Measurements from ENCODE around the gene SQSTM1.

GRCh38 chr5:179802207-179802883, 18.4 kb upstream of the SQSTM1 start:
- no peak for TF ChIP-seq SMC3 (IDR thresholded peaks at IDR 0.05)
- TF ChIP-seq CTCF (IDR thresholded peaks at IDR 0.05) = no peak
- no peak for TF ChIP-seq POLR2AphosphoS2 (conservative IDR thresholded peaks at IDR 0.05; ENCODE audit: low read length)
- no peak for TF ChIP-seq RARB (CRISPR knock-in tag; IDR thresholded peaks at IDR 0.05)
- no peak for TF ChIP-seq POLR2A (IDR thresholded peaks at IDR 0.05; ENCODE audit: low read length)
